Esophagus muscularis mucosa (tissue), 4 donors: ENCODE results near the gene DYNC2LI1.

ENCODE experiments used
- CTCF ChIP-seq, 3 experiments: fragments of 200-600 bp in 2 of 3; fragments of 450-650 bp in 1 of 3; sonication (generic) in 2 of 3; IDR thresholded peaks; one replicate each; pipeline ENCODE4 v1.5.1; 2017 to 2019; ENCODE audit warnings: antibody characterized with exemption in 3 of 3, mild to moderate bottlenecking in 2 of 3, moderate library complexity in 1 of 3
- EP300 ChIP-seq: sonication (generic); formaldehyde crosslinking; IDR thresholded peaks from one replicate; pipeline ENCODE4 v1.6.1; 2017; ENCODE audit warnings: antibody characterized with exemption
- POLR2AphosphoS5 ChIP-seq, 2 donors: sonication (generic); formaldehyde crosslinking; IDR thresholded peaks; one replicate each; pipeline ENCODE4 v1.6.1; 2017; ENCODE audit warnings: antibody characterized with exemption in 2 of 2

DNA sequence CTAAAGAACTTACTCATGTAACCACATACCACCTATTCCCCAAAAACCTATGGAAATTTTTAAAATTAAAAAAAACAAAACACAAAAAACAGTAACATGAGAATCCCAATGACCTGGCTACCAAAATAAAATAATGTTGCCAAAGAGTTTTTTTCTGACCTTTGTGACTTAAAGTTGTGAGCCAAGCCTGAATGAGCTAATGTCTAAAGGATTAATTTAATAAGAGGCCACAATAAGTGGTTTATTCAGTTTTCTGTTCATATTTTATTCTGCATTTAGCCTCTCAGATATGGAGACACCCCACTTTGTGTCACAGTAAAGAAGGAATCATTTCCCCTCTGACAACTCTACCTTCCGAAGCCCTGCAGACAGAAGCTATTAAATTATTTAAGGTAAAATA lies 42.6 kb upstream of the DYNC2LI1 start:
- TF ChIP-seq CTCF (IDR thresholded peaks at IDR 0.05) = no peak
- TF ChIP-seq EP300 = no peak
- TF ChIP-seq POLR2AphosphoS5 (IDR thresholded peaks at IDR 0.05) = no peak
